GM04503 (cell line): Measurements from ENCODE around the gene MICALL1.

Source experiments
- DNase-seq: peaks from one replicate; pipeline ENCODE4 v3.0.0-alpha.2; 2012; ENCODE audit warnings: low read depth

MICALL1 gene

GRCh38 chr22:37982151-37982785 lies 76.2 kb downstream of the MICALL1 start:
- no peak for DNase-seq

DNA sequence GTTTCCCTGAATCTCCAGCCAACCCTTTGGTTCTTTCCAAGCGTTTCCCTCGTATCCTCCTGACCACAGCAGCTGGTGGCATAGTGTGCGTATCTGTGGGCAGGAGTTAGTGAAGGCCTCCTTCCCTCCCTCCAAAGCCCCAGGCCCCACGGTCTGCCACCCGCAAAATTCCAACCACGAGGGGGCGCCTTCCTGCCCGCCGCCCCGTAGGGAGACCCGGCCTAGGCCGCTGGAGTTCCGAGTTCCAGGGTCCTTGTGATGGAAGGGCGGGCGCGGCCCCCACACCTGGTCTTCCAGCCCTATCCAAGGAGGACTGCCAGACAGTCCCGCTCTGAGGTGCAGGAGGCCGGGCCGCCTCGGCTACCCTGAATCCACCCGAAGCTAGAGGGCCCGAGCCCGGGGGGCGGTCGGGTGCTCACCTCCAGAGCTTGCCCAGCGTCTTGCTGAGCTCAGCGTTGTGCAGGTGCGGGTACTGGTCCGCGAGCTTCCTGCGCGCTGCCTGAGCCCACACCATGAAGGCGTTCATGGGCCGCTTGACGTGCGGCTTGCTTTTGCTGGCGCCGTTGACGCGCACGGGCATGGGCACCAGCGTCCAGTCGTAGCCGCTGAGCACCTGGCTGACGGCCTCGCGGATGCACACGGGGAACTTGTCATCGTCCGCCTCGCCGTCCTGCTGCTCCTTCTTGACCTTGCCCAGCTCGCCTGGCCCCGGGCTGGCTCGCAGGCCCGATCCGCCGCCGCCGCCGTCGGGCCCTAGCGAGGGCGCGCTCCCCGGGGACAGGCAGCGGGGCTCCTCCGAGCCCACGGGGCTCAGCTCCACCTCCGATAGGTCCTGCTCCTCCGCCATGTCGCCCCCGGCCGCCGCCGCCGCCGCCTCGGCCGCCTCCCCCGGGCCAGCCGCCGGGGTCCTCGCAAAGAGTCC lies 77.1 kb downstream of the MICALL1 start:
- DNase-seq = no peak

DNA sequence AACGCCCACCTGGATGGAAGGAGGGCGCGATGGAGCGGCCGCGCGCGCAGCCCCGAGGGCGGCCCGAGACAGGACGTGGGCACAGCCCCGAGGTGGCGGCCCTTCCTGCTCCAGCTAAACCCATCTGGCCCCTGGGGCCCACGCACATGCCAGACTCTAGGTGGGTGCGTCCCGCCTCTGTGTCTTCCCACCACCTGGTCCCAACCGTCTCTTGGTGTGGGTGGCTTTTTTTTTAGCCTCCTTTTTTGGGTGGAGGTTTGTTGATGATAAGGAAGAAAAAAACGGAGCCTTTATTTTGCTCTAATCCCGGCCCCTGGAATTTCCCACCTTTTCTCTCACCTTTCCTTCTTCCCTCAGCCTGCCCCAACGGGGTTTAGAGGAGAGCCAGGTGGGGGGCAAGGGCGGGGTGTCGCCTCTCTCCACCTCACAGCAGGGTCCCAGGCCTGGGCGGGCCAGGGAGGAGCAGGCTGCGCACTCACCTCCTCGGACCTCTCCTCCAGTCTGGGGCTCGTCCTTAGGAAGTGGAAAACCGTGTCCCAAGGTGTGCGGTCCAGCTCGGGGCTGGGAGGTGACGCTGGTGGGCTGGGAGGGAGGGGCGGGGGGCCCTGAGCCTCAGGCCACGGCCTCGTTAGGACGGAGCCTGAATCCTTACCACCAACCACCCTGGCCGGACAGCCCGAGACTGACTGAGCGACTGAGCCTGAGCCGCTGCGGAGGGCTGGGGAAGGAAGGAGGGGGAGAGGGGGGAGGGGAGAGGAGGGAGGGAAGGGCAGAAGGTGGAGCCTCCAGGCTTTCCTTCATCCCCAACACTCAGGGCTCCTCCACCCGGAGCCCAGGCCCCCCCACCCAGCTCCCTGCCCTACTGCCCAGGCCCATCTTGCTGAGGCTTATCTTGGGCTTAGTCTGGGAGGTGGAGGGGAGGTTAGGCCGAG lies 78.0 kb downstream of the MICALL1 start, which contains the start of gene SOX10:
Gene SOX10 (minus strand): TSS at position 696 of the 932 bp plus-strand sequence. CDS start 771 bp downstream, outside the sequence.
- DNase-seq = no peak

GRCh38 chr22:37985050-37985585 lies 79.0 kb downstream of the MICALL1 start:
- DNase-seq = no peak

DNA sequence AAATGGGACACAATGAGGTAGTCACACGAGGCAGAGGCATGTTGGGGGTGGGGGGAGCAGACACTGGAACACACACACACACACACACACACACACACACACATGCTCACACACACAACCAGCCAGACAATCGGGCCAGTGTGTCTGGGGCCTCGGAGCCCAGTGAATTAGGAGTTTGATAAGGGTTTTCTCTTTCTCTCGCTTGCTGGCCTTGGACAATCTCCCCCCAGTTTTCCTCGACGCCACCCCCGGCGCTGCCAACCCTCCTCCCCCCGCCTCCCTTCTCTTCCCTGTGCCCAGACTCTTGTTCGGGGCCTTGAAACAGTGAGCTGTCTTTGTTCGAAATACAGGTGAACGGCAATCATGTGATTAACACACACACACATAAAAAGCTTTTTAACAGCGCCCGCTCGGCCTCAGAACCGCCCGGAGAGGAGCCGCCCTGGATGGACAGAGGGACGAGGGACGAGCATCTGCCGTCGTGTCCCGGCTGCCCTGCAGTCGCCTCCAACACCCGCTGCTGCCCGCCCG lies 79.7 kb downstream of the MICALL1 start:
- DNase-seq = no peak

GRCh38 chr22:37986371-37986770 lies 80.3 kb downstream of the MICALL1 start:
- DNase-seq = no peak

DNA sequence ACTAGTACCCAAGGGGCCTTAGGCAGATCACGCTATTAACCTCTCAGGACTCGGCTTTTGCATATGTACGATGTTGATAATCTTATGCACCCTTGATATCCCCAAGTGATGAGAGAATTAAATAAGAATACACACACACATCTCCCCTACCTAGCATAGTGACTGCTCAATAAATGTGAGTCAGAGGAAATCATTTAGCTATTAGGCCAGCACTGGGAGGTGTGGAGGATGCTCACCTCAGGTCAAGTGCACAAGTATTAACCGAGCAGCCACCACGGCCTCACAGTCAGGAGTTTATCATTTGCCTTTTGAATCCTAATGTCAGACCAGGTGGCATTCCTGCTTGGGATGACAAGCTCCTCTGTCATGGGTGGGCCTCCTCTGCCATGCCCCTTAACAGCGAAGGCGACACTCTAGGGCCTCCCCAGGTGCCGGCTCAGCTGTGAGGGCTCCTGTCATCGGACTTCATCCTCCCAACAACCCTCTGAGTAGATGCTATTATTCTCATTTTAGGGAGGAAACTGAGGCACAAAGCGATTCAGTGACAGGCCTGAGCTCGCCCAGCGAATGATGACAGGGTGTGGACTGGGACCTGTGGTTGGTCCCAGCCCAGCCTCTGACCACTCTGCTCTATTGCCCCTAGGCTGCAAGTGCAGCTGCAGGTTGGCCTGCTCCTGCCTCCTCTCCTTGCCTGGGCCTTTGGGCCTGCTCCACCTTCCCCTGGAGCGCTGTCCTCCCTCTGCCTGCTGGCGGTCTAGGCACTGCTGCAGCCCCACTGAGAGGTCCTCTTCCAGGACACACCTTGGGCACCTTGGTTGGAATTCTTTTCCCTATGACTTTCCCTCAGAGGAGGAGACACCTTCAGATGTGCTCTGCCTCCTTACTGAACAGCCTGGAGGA lies 83.3 kb downstream of the MICALL1 start:
- DNase-seq = no peak

DNA sequence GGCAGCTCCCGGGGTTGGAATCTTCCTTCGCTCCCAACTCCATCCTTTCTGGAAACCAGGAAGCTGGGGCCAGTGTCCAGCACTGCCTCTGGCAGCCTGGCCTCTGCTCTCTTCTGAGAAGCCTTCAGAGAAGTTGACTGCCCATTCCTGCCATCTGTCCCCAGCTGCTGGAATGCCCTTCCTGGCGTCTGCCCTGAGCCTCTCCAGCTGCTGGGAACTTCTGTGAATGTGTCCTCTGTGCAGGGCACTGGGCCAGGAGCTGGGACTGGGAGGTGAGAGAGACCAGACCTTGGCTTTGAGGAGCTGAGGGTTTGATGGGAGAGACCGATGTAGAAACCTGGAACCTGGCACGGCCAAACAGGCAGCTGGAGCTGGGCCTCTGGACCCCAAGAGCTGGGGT lies 84.2 kb downstream of the MICALL1 start:
- DNase-seq = no peak

DNA sequence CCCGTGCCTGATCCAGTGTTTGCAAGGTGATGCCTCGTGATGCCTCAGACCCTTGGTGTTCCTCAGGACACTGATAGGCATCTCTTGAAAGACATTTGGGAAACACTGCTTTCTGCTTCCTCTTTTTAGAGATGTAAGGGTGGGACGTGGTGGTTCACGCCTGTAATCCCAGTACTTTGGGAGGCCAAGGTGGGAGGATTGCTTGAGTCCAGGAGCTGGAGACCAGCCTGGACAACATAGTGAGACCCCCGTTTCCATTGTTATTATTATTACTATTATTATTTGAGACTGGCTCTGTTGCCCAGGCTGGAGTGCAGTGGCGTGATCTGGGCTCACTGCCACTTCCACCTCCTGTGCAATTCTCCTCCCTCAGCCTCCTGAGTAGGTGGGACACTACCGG lies 84.8 kb downstream of the MICALL1 start:
- no peak for DNase-seq

- DNase-seq = no peak
Observed at GRCh38 chr22:37991731-37992442, 85.8 kb downstream of the MICALL1 start.
